EL (cell line): ENCODE results near the gene BCL11A.

ENCODE experiments used
- DNase-seq: peaks from one replicate; pipeline ENCODE4 v3.0.0-alpha.2; 2016

The BCL11A gene

GRCh38 chr2:60553495-60554073, at the start of gene BCL11A:
Gene BCL11A, minus strand, starts transcription at chr2:60553654. Its CDS starts 384 bp downstream, at chr2:60553270.
- peak; percentile 80 for DNase-seq

DNA sequence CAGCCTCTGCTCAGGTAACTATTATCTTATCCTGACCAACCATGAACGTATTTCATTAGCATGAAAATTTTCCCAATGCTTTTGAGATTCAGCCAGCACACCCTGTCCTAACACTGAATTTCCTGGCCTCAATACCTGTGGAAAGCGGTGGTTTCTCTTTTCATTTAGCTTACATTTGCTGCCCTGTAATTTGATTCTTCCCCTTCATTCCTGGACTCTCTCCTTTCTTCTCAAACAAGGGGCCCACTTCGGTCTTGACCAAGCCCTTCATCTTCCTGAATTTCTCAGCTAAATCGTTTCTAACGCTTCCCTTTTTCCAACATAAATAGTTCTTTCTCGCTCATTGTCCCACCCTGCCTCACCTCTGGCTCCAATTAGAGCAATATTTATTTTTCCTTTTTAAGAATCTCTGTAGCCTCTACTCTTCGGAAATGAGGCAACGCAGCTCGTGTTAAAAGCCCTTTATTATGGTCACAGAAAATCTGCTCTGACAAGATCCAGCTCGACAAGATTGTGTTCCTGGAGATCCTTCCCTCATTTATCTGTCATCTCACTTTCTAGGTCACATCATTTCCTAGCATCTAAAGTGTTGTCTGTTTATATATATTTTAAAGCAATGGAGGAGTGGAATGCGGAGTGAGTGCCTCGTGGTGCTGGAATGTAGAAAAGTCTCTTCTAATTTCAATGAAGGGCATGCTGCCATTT, 49.5 kb upstream of the BCL11A start:
- no peak for DNase-seq

DNA sequence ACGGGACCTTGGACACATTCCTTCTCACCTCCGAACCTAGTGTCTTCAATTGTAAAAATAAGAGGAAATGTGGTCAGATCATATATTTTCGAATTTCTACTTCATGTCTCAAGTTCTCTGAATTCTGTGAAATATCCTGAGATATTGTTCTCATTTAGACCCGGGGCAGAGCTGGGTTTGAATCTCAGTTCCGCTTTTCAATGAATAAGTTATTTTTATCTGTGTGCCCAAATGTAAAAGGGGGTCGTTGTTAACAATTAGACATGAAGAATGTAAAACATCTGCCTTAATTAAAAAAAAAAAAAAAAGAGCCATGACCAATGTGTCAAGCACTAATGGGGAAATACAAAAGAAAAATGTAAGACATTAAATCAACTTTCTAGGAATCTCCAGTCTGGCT, 48.9 kb upstream of the BCL11A start:
- no peak for DNase-seq

GRCh38 chr2:60598271-60598670, 44.8 kb upstream of the BCL11A start:
- no peak for DNase-seq

DNA sequence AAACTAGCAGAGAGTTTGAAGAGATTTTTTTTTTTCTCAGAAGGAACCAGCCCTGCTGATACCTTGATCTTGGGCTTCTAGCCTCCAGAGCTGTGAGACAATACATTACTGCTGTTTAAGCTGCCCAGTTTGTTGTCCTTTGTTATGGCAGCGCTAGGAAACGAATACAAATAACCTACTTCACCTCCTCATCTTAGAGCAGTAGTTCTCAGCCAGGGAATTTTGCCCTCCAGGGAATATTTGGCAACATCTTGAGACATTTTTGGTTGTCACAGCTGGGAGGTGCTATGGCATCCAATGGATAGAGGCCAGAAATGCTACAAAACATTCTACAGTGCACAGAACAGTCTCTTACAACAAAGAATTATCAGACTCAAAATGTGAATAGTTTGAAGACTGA, 43.9 kb upstream of the BCL11A start:
- DNase-seq, result no peak

DNA sequence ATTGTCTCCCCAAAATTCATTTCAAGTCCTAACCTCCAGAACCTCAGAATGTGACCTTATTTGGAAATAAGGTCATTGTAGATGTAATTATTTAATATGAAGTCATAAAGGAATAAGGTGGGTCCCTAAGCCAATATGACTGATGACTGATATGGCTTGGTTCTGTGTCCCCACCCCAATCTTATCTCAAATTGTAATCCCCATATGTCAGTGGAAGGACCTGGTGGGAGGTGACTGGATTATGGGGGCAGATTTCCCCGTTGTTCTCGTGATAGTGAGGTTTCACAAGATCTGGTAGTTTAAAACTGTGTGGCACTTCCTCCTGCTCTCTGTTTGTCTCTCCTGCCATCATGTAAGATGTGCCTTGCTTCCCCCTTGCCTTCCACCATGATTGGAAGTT, 43.0 kb upstream of the BCL11A start:
- DNase-seq, result no peak

DNA sequence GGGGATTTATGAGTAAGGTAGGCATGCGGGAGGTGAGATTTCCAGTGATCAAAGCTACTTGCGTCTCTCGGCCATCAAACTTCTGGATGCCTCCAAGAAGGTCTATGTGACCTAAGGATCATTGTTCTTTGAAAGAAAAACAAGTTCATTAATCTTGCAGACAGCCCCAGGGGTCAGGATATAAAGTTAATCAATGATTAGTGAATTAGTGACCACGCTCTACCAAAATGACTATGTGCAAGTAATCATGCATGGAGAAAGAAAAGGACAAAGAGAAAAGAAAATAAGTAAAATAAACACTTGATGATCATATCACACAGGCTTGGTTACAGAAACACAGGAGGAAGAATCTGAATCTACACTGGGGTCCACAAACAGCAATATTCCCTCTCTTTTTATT, 42.5 kb upstream of the BCL11A start:
- DNase-seq, result no peak

DNA sequence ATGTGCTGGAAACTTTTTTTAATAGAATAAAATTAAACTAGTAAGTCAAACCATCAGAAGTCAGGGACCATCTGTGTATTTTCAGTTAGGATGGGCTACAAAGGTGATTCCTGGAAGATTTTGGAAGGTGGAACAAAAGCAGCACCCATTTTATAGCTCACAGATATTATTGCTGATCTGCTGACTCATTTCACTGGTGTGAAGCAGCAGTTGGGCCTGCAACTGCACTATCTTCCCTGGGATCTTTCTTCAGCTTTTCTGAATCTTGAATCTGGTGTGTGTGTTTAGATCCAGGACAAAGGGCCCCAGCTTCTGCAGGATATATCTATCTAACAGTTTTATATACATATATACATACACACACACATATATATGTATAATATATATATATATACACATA, 35.6 kb upstream of the BCL11A start:
- DNase-seq, result no peak

DNA sequence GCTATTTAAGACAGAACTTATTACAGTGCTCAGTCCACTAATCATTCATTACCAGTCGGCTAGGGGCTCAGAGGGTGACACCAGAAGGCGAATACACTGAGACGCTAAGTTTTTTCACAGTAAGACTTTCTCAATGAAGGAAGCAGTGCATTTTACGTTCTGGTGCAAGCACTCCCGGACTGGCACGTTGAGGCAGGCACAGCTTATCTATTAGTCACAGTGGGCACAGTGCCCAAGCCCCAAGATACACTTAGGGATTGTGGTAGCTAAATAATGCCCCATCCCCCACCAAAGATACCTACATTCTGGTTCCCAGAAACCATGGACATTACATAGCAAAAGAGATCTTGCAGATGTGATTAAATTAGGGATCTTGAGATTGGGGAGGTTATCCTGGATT, 32.6 kb upstream of the BCL11A start:
- DNase-seq, result no peak

- DNase-seq, result no peak
Observed at GRCh38 chr2:60585276-60585675, 31.8 kb upstream of the BCL11A start.

DNA sequence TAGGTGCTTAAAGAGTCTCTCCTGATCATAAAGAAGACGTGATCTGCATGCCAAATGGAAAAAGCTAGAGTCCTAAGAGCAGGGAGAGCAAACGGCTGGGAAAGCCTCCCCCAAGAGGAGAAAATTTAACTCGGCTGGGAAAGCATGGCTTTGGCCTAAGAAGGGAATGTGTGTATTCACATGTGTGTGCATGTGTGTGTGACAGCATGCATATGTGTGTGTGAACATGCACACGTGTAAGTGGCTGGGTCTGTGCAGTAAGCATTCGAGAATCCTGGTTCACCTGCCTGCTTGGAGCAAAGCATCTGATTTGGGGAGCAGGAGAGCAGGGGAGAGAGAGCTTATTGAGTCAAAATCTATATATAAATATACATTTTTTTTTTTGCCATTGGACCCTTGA, 30.1 kb upstream of the BCL11A start:
- no peak for DNase-seq

GRCh38 chr2:60581433-60582282, 28.2 kb upstream of the BCL11A start:
- peak; percentile 50 for DNase-seq

GRCh38 chr2:60577682-60578283, 24.3 kb upstream of the BCL11A start:
- DNase-seq, result no peak

- no peak for DNase-seq
Observed at GRCh38 chr2:60573251-60573650, 19.8 kb upstream of the BCL11A start.

DNA sequence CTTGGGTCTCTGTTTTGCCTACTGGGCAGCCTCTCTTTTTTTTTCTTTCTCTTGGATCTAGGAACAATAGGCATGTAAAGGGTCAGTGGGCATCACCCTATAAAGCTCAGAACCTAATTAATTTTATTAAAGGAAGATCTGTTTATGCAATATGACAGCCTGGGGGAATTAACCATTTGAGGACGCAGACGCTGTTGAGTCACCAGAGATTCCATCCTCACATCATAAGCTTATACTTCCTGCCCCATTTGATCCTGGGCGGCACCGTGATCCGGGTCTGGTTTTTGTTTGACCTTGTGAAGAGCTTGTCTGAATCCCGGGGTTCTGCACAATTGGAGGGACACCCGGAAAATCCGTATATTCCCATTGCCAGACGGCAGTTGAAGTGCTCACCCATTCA, 16.8 kb upstream of the BCL11A start:
- DNase-seq, result no peak

DNA sequence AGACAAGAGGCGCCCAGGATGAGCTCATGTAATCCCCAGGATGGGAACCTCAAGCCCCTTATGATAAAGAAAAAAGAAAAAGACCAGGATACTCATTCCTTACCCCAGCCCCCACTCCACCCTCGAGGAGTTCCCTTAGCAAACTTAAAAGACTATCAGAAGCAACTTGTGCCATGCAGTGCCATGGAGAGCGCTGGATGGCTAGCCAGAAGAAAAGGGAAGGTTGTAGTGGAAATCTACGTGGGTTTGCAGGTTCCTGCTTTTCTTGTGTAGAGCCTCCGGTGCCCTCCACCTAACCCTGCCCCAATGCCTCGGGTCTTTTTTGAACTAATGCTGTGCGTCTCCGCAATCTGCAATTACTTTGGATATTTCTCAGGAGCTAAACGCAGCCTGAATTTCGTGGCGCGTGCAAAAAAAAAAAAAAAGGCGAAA, 16.2 kb upstream of the BCL11A start:
- DNase-seq, result no peak

- DNase-seq, result no peak
Observed at GRCh38 chr2:60567919-60568768, 14.7 kb upstream of the BCL11A start.

GRCh38 chr2:60567096-60567495, 13.6 kb upstream of the BCL11A start:
- no peak for DNase-seq

DNA sequence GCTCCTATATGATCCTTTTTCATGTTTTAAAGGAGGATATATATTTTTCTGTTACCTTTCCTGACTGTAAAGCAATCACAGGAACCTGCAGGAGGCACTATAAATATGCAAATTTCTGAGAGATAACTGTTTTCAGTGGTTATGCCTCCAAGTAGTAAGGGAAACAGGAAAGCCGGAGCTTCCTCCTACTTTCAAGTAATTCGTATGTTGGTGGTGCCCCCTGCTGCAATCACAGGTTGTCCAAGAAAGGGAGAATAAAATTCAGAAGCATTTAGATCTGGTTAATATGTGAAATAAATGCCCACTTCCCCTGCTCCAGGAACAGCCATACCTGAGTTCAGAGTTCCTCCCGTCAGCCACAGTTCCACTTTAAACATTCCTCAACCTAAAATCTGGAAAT, 12.0 kb upstream of the BCL11A start:
- no peak for DNase-seq

DNA sequence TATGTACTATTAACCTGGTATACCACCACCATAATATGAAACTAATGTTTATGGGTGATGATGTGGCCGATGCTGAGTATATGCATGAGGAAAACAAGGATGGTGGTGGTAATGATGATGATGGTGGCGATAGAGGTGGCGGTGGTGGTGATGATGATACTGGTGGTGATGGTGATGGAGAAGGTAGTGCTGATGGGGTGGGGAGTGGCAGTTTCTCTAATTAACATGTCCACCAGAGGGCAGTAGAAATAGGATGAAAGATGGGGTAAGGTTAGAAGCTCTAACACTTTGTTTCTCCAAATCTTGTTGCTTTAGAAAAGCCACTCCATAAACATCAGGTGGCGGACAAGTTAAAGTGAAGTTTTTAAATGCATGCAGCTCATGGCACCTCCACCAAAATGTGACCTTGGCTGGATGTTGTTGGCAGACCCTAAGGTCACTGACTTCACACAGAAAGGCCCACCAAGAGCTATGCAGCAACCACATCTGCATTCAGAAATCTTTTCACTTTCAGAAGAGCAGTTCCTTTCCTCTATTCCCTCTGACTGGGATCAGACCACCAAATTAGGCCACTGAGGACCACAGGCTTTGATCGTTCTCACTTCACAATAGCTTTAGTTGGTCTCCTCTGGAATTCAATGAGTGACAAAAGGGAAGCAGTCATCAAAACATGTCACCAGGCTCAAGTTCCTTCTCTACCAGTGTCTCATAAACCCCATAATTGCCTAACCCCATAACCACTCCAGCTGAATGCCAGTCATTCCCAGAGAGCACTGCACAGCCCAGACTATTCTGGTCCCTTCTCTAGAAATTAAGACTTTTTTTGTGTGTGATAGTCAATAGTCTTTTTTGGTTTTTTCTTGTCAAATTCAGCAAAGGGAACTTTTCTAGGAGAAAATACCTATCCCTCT, 7.5 kb upstream of the BCL11A start:
- DNase-seq, result no peak

DNA sequence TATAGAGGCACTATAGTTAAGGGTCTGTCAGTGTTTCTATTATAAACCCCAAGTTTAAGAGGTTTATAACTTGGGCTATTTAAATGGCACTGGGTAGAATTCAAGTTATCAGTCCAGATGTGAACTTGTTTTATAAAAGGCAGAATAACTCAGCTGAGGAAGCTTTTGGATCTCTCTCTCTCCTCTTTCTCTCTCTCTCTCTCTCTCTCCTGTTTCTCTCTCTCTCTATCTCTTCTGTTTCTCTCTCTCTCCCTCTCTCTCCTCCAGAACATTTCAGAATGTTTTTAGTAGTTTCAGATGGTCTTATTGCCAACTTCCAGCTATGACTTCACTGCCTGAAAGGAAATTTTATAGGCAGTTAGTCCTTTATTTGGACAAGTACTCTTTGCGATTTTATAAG, 6.4 kb upstream of the BCL11A start:
- DNase-seq, result no peak

- no peak for DNase-seq
Observed at GRCh38 chr2:60558536-60558935, 5.1 kb upstream of the BCL11A start.
